Tibial nerve (tissue), 4 donors: ENCODE measurements around the gene CASP4.

Experiments
- CTCF ChIP-seq, 5 experiments: fragments of 200-600 bp in 3 of 5; fragments of 450-650 bp in 2 of 5; sonication (generic) in 3 of 5; IDR thresholded peaks; one replicate each; pipeline ENCODE4 v1.5.1; 2016 to 2019; ENCODE audit warnings: antibody characterized with exemption in 5 of 5, mild to moderate bottlenecking in 3 of 5, moderate library complexity in 2 of 5
- EP300 ChIP-seq, 2 donors: sonication (generic); formaldehyde crosslinking; IDR thresholded peaks; one replicate each; pipeline ENCODE4 v1.6.1; 2017; ENCODE audit warnings: antibody characterized with exemption in 2 of 2, mild to moderate bottlenecking in 1 of 2
- POLR2A ChIP-seq, 2 donors: fragments of 450-650 bp; IDR thresholded peaks; one replicate each; pipeline ENCODE4 v1.6.1; 2017; ENCODE audit warnings: antibody characterized with exemption in 2 of 2, mild to moderate bottlenecking in 2 of 2, moderate library complexity in 2 of 2

GRCh38 chr11:104965735-104966134 lies 2.6 kb downstream of the CASP4 start:
- TF ChIP-seq CTCF (IDR thresholded peaks at IDR 0.05) = no peak
- TF ChIP-seq POLR2A (IDR thresholded peaks at IDR 0.05) = no peak
- no peak for TF ChIP-seq EP300 (IDR thresholded peaks at IDR 0.05)
